ENCODE data around the gene MROH2A. TPM values are rescaled to one million over a fixed set of nuclear protein-coding genes. Genes with fewer than 3 reads are reported as not detected.
"Not testable (repeated sequence)": the region's sequence is repeated elsewhere in the genome, so short reads cannot be mapped to it uniquely, and the experiment has no call there.

Gene MROH2A
- total and polyA plus RNA-seq, 12 donors = not detected

DNA sequence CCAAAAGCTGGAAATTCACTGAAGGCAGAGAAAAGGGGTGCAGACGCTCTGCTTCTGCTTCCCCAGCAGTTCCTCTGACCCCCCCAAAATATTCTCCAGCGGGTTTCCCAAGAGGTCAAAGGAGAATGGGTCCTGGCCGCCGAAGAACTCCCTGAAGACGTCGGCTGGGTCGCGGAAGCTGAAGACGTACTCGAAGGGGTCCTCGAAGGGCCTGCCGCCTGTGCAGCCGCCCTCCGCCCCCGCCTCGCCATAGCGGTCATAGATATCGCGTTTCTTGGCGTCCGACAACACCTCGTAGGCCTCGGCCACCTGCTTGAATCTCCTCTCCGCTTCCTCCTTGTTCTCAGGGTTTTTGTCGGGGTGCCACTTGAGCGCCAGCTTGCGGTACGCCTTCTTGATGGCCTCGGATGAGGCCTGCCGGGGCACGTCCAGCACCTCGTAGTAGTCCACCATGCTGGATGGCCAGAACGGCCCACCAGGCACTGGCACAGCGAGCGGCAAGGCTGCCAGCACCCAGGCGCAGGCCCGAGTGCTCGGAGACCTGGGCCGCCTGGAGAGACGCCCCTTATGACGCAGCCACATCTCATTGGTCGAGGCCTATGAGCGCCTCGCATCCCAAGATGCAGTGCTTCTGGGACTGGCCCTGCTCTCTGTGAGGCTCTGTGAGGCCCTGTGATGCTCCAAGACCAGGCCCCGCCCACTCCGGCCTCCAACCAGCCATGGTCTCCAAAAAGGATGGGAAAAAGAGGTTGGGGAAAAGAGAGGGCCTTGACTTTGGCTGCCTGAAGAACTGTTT, 34.5 kb upstream of the MROH2A start:
- Histone ChIP-seq H3K27me3 (peaks cover 0 to 12% (median 0%) of the 10 kb centered on the region in 7 donors), H3K36me3 (no peaks in the 10 kb centered on the region), H3K27ac (no peak overlapping the region), H3K9me3 (no peaks in the 10 kb centered on the region), H3K4me3 (no peak overlapping the region), H3K4me1 (no peaks in the 10 kb centered on the region)
- TF ChIP-seq, protein P1, sequence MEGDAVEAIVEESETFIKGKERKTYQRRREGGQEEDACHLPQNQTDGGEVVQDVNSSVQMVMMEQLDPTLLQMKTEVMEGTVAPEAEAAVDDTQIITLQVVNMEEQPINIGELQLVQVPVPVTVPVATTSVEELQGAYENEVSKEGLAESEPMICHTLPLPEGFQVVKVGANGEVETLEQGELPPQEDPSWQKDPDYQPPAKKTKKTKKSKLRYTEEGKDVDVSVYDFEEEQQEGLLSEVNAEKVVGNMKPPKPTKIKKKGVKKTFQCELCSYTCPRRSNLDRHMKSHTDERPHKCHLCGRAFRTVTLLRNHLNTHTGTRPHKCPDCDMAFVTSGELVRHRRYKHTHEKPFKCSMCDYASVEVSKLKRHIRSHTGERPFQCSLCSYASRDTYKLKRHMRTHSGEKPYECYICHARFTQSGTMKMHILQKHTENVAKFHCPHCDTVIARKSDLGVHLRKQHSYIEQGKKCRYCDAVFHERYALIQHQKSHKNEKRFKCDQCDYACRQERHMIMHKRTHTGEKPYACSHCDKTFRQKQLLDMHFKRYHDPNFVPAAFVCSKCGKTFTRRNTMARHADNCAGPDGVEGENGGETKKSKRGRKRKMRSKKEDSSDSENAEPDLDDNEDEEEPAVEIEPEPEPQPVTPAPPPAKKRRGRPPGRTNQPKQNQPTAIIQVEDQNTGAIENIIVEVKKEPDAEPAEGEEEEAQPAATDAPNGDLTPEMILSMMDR (IDR thresholded peaks at IDR 0.05) = no peak
- DNase-seq = no peak
- WGBS, 2 donors = 89 to 92% methylated on average over 45 of the region's 46 CpGs
- no peak for ATAC-seq
- intact Hi-C loops (cut with DNase I) = no loop called here

DNA sequence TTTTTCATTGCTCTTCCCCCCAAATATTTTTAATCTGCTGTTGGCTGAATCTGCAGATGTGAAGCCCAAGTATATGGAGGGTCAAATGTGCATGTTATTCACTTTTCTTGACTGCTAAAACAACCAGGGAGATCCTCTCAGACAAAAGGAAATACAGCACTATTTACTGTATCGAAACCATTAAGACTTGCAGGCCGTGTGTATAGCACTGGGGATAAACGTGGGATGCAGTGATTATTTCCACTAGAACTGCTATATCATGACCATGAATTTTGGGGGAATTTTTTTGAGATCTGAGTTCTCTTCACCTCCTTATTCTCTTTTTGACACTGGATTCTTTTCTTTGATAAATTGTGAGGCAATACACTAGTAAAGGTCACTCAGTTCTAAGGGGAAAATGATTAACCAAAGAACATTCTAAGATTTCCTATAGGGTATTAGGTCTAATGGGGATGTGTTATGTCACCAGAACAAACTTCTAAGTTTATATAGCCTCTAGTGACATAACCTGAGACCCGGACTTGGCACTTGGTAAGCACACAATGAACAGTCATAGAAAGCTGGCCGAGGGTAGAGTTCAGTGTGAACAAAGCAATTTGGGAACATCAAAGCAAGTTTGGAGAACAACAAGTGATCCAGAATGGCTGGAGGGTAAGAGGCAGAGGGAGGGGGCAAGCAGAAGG, 32.9 kb upstream of the MROH2A start:
- intact Hi-C loops (cut with DNase I) = no loop called here
- no peak for ATAC-seq
- H3K4me1 ChIP-seq = no peaks in the 10 kb centered on the region

DNA sequence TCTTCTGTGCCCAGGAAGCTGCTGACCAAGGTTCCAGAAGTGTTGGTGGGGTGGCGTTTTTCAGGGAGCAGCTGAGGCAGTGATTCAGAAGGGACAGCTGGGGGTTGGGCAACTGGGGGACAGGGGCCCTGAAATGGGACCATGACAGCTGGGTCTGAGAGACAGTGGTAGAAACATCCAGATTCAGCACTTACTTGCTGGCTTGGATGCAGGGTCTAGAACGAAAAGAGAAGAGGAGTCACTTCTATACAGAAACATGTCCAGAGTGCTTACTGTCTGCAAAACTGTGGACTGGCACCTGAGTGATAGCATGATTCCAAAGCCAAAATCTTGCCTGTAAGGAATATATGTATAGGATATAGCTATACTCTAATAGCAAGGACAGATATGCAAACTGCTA, 32.3 kb upstream of the MROH2A start:
- ATAC-seq; intact Hi-C loops (cut with DNase I); H3K9me3 ChIP-seq: not testable (repeated sequence)

More for the DNA sequence above, 32.9 kb upstream of the MROH2A start:
- DNase-seq = no peak
- Histone ChIP-seq H3K9me3 (peaks cover 0 to 1% (median 0%) of the 10 kb centered on the region in 11 donors), H3K27me3 (peaks cover 0 to 9% (median 0%) of the 10 kb centered on the region in 7 donors), H3K36me3 (no peaks in the 10 kb centered on the region), H3K27ac (no peak overlapping the region), H3K4me3 (no peak overlapping the region)
- 73 to 77% methylated on average over 5 of the region's 5 CpGs for WGBS, 2 donors
- TF ChIP-seq, protein P1 (IDR thresholded peaks at IDR 0.05) = no peak

DNA sequence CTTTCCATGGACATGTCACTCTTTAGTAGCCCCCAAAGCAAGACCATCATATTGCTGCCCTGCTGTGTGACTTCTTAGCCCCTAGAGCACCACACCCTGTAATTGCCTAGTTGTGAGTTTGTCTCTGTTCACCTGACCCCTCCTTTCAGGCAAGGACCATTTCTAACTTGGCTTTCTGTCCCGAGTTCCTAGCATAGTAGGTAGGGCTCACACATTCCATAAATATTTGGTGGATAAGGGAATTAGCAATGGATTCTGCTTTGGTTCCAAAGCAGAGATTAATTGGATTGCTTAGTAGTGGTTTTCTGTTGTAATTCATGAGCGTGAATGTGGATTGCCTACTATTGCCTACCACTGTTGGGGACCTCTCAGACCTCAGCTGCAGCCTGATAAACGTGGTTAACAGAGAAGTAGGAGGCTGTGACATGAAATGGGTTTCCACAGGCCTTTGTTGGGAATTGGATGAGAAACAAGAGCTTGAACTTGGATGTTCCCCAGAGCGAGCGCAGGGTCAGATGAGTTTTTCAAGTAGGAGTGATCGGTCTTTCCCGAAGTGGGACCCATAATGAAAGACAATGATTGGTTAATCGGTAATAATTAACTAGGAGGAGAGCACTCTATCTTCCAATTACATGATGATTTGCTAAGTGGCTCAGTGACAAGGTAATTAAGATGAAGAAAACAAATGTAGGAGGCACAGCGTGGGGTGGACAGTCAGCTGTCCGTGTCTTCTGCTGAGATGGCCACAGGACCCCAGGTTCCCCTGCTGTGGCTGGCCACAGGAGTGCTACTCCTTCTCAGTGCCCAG, 31.5 kb upstream of the MROH2A start:
- Histone ChIP-seq H3K9me3 (peaks cover 0 to 10% (median 0%) of the 10 kb centered on the region in 11 donors), H3K36me3 (no peaks in the 10 kb centered on the region), H3K27me3 (peaks cover 0 to 8% (median 0%) of the 10 kb centered on the region in 7 donors), H3K27ac (no peak overlapping the region), H3K4me3 (no peak overlapping the region), H3K4me1 (no peaks in the 10 kb centered on the region)
- 66 to 73% methylated on average over 10 of the region's 10 CpGs for WGBS, 2 donors
- no peak for ATAC-seq
- intact Hi-C loops (cut with DNase I) = no loop called here
- TF ChIP-seq, protein P1 (IDR thresholded peaks at IDR 0.05) = no peak
- DNase-seq = no peak

More for the DNA sequence above, 32.3 kb upstream of the MROH2A start:
- not testable (repeated sequence) for DNase-seq, H3K27me3 ChIP-seq, H3K4me3 ChIP-seq, H3K27ac ChIP-seq, H3K36me3 ChIP-seq, H3K4me1 ChIP-seq
- WGBS, 2 donors = 57 to 58% methylated on average over 2 of the region's 2 CpGs
